NCI-H510A (cell line): ENCODE measurements around the gene TRAPPC1.
"Not testable (repeated sequence)": the region's sequence is repeated elsewhere in the genome, so short reads cannot be mapped to it uniquely, and the experiment has no call there.

Source experiments
- DNase-seq: peaks from one replicate; lab custom pipeline; 2025; lab: John Stamatoyannopoulos, UW

TRAPPC1 gene, protein sequence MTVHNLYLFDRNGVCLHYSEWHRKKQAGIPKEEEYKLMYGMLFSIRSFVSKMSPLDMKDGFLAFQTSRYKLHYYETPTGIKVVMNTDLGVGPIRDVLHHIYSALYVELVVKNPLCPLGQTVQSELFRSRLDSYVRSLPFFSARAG

DNA sequence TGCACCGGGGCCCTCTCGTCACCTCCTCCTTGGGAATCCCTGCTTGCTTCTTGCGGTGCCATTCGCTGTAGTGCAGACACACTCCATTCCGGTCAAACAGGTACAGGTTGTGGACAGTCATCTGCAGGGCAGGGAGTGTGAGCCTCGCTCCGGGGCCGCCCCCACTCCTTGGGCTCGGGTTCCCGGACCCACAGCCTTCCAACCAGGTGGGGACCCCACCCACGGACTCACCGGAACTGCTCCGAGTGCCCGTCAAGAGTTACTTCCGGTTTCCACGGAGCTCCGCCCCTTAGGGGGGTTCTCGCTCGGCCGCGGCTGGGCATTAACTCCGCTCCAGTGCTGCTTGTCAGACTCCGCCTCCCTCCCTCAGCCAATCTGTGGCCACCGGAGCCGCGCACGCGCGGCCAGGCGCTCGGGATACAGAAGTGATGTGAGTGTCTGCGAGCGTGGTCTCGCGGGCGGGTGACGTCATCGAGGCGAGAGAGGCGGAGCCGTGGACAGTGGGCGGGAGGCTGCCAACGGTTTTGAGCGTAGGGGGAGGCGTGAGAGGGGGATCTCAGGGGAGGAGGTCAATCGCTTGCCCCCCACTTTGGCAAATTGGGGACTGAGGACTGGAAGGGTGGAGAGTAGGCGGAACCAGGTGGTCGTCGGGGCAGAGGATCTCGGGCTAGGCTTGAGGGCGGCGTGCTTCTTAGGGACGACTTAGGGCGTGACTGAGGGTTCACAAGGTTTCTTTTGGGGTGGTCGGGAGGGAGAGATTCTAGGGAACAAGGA, at the start of gene TRAPPC1, which contains the start of gene CNTROB:
TRAPPC1 (minus strand) TSS at position 238 of the 774 bp plus-strand sequence; CDS start at position 121, 117 bp downstream.
CNTROB (plus strand) TSS at position 498 of the 774 bp plus-strand sequence. CDS start 874 bp downstream, outside the sequence.
- peak; percentile 96 for DNase-seq

DNA sequence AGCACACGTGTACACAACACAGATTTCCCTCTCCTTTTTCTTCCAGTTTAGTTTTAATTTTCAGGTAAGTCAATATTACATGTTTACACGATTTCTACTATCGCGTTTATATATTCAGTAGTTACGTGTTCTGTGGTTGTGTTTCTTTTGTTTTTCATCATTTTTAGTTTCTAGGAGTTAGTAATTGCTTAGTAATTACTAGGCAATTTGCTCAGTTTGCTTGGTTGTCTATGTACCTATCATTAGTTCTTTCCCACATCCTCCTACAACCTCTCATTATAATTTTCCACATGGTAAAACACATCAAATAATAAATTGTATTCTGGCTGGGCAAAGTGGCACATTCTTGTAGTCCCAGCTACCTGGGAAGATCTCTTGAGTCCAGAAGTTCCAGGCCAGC, 46.1 kb upstream of the TRAPPC1 start:
- DNase-seq: no peak

DNA sequence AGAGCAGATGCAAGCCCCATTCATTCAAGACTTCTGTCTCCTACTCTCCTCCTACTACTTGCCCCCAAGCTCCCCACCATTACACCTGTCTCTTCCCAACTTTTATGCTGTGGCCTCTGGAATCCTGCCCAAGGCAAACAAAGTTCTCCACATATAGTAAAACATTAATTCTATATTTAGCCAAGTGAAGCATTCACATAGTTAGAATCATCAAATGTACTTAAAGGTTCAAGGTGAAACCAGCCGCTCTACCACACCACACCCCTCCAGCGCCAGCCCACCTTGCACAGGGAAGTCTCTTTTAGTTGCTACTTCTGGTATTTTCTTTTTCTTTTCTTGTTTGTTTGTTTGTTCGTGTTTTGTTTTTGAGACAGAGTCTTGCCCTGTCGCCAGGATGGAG, 45.3 kb upstream of the TRAPPC1 start:
- DNase-seq: no peak

DNA sequence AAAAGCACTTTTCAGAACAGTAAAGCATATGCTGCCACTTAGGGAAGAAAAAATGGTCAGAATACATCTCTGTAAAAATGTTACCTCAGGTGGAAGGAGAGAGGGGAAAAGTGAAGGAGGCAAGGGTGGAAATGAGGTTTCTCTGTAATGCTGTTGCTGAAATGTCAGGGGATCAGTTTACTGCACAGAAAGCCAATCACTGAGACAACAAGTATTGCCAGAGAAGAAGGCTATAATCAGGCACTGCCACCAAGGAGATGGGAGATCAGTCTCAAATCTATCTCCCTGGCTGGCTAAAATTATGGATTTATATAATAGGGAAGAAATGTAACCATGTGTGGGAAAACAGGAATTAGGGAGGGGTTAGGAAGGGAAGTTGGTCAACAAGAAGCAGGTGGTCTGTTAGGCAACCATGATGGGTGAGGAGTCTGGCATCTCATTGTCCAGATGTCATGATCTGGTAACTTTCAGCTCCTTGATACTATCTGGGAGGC, 42.9 kb upstream of the TRAPPC1 start:
- DNase-seq: no peak

DNA sequence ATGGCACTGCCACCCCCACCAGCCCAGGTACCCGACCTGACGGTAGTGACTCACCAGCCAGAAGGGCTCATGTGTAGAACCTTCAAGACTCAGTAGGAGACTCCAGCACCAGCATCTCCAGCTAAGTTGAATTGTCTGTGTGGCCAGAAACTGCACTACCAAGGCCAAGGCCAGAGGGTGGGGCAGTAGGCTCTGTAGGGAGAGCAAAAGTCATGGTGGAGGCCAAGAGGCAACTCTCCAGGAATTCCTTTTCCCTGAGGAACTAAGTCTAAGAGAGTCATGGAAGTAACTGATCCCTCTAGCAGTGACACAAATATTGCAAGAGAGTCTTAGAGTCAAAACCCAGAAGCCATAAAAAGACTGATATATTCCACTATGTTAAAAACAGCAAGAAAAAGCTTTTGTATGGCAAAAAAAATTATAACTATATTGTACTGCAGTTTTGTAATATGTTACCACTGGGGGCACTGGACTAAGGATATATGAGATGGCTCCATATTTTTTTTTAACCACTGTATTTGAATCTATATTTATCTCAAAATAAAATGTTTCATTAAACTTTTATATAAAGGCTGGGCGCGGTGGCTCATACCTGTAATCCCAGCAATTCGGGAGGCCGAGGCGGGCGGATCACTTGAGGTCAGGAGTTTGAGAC, 40.5 kb upstream of the TRAPPC1 start:
- DNase-seq: no peak

DNA sequence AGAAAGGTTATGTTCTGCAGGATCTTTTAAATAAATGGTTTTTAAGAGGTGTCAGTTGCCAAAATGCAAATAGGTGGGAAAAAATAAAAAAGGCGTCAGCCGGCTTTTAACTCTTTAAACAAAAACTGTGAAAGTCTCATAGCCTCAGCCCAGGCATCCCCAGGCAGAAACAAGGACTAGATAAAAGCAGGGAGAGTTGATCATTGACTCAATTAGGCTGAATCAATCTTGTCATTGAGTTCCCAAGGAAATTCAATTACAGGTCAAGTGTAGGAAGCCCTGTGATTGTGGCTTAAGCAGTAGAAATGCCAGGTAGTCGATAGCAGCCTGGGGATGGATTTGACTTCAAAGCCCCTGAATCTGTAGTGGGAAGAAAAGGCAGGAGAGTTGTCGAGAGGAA, 39.9 kb upstream of the TRAPPC1 start:
- no peak for DNase-seq

DNA sequence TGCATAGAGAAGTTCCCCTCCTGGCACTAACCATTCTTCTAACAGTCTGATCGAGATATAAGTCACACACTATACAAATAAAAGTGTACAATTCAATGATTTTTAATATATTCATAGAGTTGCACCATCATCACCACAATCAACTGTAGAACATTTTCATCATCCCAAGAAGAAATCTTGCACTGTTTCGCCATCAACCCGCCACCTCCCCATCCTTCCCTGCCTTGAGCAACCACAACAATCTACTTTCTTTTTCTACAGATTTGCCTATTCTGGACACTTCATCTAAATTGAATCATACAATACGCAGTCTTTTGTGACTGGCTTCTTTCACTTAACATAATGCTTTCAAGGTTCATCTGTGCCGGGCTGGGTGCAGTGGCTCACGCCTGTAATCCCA, 37.7 kb upstream of the TRAPPC1 start:
- no peak for DNase-seq

DNA sequence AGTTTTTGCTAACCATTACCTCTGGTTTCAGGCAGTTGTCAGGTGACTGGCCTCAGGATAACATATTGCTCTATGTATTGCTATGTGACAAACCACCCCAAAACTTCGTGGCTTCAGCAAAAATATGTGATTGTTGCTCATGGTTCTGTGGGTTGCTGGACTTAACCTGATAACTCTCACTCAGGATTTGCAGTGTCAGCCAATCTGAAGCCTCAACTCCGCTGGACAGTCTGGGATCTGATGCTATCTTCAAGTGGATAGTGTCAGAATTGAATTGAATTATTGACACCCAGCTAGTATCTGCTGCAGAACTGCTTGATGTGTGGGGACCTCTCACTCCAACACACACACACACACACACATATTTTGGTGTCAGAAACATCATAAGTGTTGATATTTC, 36.0 kb upstream of the TRAPPC1 start:
- DNase-seq: no peak

DNA sequence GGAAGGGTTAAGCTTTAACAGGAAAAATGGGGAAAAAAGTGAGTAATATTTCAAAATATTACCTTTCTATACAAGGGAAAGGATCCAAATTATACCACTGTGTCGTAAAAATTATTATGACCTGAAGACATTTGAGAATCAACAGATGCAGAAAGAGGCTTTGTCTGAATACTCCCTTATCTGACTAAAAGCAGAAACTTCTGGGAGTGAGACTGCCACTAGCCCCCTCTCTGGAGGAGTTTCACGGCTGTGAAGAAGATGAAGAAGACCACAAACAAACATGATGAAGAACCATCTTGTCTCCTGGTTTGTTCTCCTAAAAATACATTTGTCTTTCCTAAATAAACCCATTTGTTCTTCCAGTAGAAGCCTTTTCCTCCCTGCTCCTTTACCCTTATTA, 29.7 kb upstream of the TRAPPC1 start:
- no peak for DNase-seq

DNA sequence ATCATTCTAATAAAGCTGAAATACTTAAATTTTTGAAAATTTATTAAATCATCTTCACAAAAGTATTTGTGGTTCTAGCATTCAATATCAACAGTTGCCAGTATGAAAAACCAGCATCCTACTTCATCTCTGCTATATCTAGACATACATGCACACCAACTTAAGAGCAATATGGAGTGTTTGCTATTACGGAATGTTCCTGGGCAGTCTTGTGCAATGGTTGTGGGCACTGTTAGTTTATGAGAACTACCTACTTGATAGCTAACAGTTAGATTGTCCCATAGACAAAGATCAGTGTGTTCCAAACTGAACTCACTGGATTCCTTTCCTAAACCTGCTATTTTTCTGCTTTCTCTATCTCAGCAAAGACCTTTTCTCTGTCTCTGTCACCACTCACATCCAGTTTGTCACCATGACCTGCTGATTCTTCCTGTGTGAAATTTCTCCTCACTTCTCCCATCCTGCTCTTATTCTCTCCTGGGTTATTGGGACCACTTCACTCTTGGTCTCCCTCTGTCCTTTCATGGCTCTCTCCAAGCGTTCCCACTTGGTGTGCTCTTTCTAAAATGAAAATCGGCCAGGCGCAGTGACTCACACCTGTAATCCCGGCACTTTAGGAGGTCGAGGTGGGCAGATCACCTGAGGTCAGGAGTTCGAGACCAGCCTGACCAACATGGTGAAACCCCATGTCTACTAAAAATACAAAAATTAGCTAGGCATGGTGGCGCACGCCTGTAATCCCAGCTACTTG, 27.9 kb upstream of the TRAPPC1 start:
- no peak for DNase-seq

DNA sequence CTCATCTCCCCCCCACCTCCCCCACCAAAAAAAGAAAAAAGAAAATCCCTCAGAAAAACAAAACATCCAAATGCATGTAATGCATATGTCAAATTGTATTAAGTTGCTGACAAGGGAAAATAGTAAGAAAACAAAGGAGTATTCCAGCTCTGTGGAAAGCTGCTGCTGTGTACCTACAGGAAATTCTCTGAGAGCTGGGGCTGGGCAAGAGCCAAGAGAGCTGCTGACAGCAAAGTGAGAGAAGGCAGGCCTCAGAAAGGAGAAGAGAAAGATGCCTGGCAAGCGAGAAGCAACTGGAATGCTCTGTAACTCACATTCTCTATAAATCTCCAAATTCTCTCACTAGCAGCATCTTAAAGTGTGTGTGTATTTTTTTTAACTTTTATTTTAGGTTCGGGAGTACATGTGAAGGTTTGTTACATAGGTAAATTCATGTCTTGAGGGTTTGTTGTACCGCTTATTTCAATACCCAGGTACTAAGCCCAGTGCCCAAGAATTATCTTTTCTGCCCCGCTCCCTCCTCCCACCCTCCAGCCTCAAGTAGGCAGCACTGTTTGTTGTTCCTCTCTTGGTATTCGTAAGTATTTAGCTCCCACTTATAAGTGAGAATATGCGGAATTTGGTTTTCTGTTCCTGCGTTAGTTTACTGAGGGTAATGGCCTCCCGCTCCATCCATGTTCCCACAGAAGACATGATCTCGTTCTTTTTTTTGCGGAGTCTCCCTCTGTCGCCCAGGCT, 24.7 kb upstream of the TRAPPC1 start:
- no peak for DNase-seq

DNA sequence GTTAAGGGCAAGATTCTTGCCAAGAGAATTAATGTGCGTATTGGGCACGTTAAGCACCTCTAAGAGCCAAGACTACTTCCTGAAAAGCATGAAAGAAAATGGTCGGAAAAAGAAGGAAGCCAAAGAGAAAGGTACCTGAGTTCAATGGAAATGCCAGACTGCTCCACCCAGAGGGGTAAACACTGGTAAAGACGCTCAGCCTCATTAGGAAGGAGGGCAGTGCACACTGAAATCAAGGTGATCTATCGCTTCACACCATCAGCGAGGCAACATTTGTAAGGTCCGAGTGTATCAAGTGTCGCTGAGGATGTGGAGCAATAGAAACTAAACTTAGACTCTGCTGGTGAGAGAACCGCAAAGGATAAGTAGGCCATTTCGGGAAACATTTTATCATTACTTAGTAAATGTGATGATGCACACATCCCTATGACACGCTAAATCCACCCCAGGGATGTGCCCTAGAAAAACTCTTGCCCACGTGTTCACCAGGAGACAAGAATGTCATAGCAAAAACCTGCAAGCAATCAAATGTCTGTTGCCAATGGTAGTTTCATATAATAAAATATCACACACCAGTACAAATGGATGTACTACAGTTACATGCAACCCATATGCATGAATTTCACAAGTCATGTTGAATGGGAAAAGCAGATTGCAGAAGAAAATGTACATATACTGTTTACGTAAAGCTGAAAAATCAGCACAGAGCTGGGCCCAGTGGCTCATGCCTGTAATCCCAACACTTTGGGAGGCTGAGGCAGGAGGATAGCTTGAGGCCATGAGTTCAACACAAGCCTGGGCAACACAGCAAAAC, 23.9 kb upstream of the TRAPPC1 start:
- no peak for DNase-seq

DNA sequence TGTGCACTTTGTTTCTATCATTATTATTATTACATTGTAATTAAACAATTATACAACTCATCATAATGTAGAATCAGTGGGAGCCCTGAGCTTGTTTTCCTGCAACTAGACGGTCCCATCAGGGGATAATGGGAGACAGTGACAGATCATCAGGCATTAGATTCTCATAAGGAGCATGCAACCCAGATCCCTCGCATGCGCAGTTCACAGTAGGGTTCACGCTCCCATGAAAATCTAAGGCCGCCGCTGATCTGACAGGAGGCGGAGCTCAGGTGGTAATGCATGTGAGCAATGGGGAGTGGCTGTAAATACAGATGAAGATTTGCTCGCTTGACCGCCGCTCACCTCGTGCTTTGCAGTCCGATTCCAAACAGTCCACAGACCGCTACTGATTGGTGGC, 21.5 kb upstream of the TRAPPC1 start:
- not testable (repeated sequence) for DNase-seq

DNA sequence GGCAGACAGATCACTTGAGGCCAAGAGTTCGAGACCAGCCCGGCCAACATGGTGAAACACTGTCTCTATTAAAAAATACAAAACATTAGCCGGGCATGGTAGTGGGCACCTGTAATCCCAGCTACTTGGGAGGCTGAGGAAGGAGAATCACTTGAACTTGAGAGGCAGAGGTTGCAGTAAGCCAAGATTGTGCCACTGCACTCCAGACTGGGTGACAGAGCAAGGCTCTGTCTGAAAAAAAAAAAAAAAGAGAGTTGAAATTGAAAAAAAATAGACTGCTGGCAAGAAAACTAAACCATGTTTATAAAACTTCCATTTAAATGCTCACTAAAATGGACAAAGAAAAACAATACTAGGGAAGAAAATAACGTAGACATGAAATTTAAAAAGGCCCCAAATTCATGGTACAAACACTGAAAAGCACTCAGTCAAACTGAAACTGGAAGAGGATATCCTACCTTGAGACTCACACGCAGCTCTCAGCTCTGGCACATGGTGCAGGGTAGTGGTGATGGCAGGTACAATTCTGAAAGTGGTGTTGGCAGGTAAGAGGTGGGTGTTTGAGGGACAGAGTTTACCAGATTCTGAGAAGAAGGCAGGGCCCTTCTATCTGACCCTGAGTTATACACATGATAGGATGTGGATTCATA, 19.5 kb upstream of the TRAPPC1 start:
- DNase-seq: no peak

DNA sequence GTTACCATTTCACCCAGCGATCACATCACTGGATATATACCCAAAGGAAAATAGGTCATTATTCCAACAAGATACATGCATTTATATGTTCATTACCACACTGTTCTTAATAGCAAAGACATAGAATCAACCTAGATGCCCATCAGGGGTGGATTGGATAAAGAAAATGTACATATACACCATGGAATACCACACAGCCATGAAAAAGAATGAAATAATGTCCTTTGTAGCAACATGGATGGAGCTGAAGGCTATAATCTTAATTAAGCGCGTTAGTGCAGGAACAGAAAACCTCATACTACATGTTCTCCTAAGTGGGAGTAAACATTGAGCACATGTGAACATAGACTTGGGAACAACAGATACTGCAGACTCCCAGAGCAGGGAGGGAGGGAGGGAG, 18.8 kb upstream of the TRAPPC1 start:
- no peak for DNase-seq

DNA sequence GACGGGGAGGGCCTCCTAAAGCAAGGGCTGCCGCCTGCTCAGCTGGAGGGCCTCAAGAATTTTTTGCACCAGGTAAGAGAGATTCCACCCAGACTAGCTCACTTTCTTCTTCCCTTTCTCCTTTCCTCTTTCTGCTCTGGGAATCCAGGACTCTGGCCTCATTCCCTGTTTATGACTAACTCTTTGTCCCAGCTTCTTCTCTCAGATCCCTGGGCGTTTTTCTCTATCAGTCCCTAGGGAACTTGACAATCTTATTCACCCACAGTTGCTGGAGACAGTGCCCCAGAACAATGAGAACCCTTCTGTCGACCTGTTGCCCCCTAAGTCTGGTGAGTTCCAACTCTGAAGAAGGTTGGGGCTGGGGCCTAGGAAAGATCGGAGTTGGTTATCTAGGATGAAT, 15.9 kb upstream of the TRAPPC1 start:
- no peak for DNase-seq

DNA sequence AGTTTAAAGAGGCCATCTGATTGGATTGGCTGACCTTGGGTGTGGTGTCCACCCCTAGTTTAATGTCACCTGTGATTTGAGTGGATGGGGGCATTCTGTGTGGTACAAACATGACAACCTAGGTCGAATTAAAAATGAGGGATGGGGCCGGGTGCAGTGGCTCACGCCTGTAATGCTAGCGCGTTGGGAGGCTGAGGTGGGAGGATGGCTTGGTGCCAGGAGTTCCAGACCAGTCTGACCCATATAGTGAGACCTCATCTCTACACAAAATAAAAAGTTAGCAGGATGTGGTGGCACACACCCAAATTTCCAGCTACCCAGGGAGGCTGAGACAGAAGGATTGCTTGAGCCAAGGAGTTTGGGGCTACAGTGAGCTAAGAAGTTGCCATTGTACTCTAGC, 14.7 kb upstream of the TRAPPC1 start:
- DNase-seq: no peak

DNA sequence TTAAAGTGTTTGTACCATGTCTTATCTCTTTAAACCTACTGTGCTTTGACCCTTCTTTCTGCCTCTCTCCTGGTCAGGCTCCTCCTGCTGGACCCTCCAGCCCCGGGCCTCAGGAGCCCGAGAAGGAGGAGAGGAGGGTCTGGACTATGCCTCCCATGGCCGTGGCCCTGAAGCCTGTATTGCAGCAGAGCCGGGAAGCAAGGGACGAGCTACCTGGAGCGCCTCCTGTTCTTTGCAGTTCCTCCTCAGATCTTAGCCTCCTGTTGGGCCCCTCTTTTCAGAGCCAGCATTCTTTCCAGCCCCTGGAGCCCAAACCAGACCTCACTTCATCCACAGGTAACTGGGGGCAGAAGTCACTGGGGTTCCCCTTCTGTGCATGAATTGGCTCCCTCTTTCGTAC, 13.9 kb upstream of the TRAPPC1 start:
- no peak for DNase-seq

DNA sequence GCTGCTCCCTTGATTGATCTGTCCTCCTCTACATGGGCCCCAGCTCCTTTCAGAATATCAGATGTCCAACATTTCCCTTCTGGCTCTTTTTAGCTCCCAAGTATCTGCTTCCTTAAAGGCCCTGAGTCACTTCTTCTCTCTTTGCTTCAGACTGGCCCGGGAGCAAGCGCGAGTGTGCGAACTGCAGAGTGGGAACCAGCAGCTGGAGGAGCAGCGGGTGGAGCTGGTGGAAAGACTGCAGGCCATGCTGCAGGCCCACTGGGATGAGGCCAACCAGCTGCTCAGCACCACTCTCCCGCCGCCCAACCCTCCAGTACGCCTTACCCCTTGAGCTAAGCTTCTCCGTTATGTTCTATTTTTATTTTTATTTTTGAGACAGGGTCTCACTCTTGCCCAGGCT, 12.6 kb upstream of the TRAPPC1 start:
- DNase-seq: no peak

DNA sequence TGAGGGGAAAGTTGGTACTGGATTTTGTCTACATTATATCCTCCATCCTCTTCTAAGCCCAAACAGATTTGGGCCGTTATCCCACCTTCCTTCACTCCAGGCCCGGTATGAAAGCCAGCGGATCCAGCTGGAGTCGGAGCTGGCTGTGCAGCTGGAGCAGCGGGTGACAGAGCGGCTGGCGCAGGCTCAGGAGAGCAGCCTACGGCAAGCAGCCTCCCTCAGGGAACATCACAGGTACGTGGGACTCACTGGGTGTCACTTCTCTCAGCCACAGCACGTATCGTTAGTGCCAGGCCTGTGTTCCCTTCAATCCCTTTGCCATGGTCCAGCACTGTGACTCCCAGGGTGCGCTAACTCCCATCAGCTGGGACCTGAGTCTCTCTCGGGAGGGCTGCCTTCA, 11.5 kb upstream of the TRAPPC1 start:
- DNase-seq: no peak
